Measurements from ENCODE around the gene ATF6.
"Not testable (repeated sequence)": the region's sequence is repeated elsewhere in the genome, so short reads cannot be mapped to it uniquely, and the experiment has no call there.

ATF6 gene

DNA sequence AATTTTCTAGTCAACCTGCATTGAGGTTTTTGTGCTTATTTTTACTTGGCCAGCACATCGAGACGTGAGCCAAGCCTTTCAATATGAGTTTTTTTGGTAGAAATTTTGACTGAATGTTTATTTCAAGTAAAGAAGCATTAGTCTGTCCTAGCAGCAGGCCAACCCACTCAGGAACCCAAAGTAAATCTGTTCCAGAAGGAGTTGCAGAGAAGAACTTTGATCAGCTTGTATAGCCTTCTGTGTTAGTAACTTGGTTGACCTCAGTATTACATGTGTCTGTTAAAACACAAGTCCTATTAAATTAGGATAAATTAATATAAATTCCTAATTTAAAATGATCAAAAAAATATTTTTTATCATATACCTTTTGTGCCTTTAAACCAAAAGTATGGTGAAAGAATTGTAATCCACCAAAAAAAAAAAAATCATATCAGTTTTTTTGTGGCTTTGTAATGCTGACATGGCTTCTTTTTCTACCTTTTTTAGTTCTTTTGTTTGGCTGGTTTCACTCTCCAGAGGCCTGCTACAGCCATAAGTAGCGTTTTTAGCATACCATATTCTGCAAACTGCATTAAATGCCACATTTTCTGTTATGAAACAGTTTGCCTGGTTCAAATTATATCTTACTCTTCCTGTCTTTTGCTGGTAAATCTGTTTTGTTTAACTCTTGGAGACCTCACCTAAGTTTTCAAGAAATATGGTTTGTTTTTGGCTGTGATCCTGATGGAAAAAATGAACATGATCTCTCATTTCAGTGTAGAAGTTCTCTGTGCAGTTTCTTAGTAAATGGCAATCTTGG, 39.5 kb downstream of the ATF6 start:
- Histone ChIP-seq H3K36me3 (ENCODE audit: insufficient read depth, low read length) (peaks cover 17% of the 10 kb centered on the region; the same call in 1 of the 2 replicates), H3K27ac (ENCODE audit: low read depth, low read length) (no peak overlapping the region), H3K79me2 (ENCODE audit: control insufficient read depth, insufficient read depth, low read length, unreplicated experiment) (no peaks in the 10 kb centered on the region), H3K27me3 (ENCODE audit: insufficient read depth, low read length) (no peaks in the 10 kb centered on the region), H2AFZ (ENCODE audit: low read length, unreplicated experiment) (no peak overlapping the region), H3K4me3 (ENCODE audit: low read depth, low read length) (no peak overlapping the region), H3K4me1 (ENCODE audit: control insufficient read depth, insufficient read depth, low read length, unreplicated experiment) (no peaks in the 10 kb centered on the region)

DNA sequence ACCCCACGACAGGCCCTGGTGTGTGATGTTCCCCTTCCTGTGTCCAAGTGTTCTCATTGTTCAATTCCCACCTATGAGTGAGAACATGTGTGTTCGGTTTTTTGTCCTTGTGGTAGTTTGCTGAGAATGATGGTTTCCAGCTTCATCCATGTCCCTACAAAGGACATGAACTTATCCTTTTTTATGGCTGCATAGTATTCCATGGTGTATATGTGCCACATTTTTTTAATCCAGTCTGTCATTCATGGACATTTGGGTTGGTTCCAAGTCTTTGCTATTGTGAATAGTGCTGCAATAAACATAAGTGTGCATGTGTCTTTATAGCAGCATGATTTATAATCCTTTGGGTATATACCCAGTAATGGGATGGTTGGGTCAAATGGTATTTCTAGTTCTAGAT, 43.1 kb downstream of the ATF6 start:
- peaks cover 24% of the 10 kb centered on the region; the same call in 1 of the 2 replicates for H3K36me3 ChIP-seq (ENCODE audit: insufficient read depth, low read length)
- H3K27ac ChIP-seq (ENCODE audit: low read depth, low read length); H3K4me3 ChIP-seq (ENCODE audit: low read depth, low read length); H3K27me3 ChIP-seq (ENCODE audit: insufficient read depth, low read length); H3K4me1 ChIP-seq (ENCODE audit: control insufficient read depth, insufficient read depth, low read length, unreplicated experiment); H3K79me2 ChIP-seq (ENCODE audit: control insufficient read depth, insufficient read depth, low read length, unreplicated experiment); H2AFZ ChIP-seq (ENCODE audit: low read length, unreplicated experiment): not testable (repeated sequence)

DNA sequence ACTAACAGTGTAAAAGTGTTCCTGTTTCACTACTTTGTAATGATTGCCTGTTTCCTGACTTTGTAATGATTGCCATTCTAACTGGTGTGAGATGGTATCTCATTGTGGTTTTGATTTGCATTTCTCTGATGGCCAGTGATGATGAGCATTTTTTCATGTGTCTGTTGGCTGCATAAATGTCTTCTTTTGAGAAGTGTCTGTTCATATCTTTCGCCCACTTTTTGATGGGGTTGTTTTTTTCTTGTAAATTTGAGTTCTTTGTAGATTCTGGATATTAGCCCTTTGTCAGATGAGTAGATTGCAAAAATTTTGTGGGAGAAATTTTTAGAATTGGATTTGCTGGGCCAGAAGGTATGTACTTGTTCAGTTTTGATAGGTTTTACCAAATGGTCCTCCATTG, 43.5 kb downstream of the ATF6 start:
- not testable (repeated sequence) for H3K79me2 ChIP-seq (ENCODE audit: control insufficient read depth, insufficient read depth, low read length, unreplicated experiment)

DNA sequence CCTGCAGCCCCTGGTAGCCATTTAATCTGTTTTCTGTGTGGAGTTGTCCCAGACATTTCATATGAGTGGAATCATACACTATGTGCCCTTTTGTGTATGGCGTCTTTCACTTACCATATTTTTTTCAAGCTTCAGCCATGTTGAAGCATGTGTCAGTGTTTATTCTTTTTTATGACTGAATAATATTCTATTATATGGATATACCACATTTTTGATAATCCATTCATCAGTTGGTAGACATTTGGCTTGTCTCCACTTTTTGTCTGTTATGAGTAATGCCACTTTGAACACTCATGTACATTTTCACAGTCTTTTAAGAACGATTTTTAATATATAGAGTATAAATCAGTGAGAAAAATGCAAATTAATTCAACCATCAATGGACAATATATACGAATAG, 44.7 kb downstream of the ATF6 start:
- no peak overlapping the region for H2AFZ ChIP-seq (ENCODE audit: low read length, unreplicated experiment)
- H3K27ac ChIP-seq (ENCODE audit: low read depth, low read length), result no peak overlapping the region
- H3K4me3 ChIP-seq (ENCODE audit: low read depth, low read length), result no peak overlapping the region
- no peaks in the 10 kb centered on the region for H3K4me1 ChIP-seq (ENCODE audit: control insufficient read depth, insufficient read depth, low read length, unreplicated experiment)
- no peaks in the 10 kb centered on the region for H3K79me2 ChIP-seq (ENCODE audit: control insufficient read depth, insufficient read depth, low read length, unreplicated experiment)
- peaks cover 24% of the 10 kb centered on the region; the same call in 1 of the 2 replicates for H3K36me3 ChIP-seq (ENCODE audit: insufficient read depth, low read length)
- H3K27me3 ChIP-seq (ENCODE audit: insufficient read depth, low read length), result no peaks in the 10 kb centered on the region

More for the DNA sequence above, 43.5 kb downstream of the ATF6 start:
- H3K36me3 ChIP-seq (ENCODE audit: insufficient read depth, low read length), result peaks cover 24% of the 10 kb centered on the region; the same call in 1 of the 2 replicates
- H3K27ac ChIP-seq (ENCODE audit: low read depth, low read length); H3K4me1 ChIP-seq (ENCODE audit: control insufficient read depth, insufficient read depth, low read length, unreplicated experiment); H2AFZ ChIP-seq (ENCODE audit: low read length, unreplicated experiment); H3K27me3 ChIP-seq (ENCODE audit: insufficient read depth, low read length); H3K4me3 ChIP-seq (ENCODE audit: low read depth, low read length): not testable (repeated sequence)

DNA sequence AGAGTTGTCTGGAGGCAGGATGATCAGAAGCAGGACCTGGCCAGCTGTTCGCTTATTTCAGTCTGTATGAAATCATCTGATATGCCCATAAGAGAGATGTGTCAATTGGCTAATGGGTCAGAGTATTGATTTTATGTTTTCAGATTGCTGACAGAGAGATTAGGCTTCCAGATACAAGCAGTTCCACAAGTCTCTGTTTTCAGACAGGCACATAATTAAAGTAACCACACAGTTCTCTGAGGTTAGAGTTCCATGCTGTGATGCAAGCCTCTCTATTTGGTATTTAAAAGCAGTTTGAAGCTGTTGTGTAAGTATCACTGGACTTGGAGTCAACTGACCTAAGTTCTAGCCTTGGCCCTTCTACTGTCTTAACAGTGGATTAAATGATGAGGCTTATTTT, 50.1 kb downstream of the ATF6 start:
- H3K27me3 ChIP-seq (ENCODE audit: insufficient read depth, low read length), result no peaks in the 10 kb centered on the region
- H3K4me3 ChIP-seq (ENCODE audit: low read depth, low read length), result no peak overlapping the region
- no peaks in the 10 kb centered on the region for H3K4me1 ChIP-seq (ENCODE audit: control insufficient read depth, insufficient read depth, low read length, unreplicated experiment)
- no peak overlapping the region for H3K27ac ChIP-seq (ENCODE audit: low read depth, low read length)
- no peaks in the 10 kb centered on the region for H3K79me2 ChIP-seq (ENCODE audit: control insufficient read depth, insufficient read depth, low read length, unreplicated experiment)
- H3K36me3 ChIP-seq (ENCODE audit: insufficient read depth, low read length), result 0 out of 2 replicates have a peak, but pooled peaks cover under 1% of the 10 kb centered on the region
- no peak overlapping the region for H2AFZ ChIP-seq (ENCODE audit: low read length, unreplicated experiment)

DNA sequence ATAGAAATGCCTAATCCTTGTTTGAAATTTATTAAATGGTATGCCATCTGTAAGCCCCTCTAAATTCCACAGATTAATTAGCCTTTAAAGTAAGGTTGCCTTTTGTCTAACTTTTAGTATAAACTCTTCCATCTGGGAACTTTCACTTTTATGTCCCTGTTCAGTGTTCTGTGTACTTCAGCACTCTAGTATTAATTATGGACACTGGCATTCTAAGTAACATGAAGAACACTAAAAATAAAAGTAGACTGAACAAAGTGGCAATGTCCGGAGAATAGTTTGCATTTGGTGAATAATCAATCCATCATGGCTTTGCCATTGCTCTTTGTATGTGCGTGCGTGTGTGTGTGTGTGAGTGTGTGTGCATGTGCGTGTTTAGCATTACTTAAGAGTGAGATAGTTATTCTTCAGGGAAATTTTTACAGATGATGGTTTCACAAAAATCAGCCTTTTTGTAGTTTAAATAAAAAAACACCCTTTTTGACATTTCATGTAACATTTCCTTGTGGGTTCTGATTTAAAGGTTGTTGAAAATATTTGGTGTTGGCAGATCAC, 51.1 kb downstream of the ATF6 start:
- H3K36me3 ChIP-seq (ENCODE audit: insufficient read depth, low read length), result no peaks in the 10 kb centered on the region

DNA sequence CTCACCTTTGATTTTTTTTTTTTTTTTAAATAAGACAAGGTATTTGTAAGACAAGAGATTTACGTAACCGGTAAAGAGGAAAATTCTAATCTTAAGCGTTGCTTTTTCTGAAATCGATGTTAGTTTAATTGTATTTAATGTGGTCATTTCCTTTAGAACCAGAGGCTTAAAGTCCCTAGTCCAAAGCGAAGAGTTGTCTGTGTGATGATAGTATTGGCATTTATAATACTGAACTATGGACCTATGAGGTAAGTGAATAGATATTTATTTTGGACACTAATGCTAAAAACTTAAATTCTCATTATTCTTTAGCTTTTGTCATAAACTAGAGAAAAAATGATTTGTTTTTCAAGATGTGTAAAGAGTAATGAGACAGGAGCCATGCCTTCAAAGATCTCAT, 54.8 kb downstream of the ATF6 start:
- Histone ChIP-seq H3K4me3 (ENCODE audit: low read depth, low read length) (no peak overlapping the region), H3K27me3 (ENCODE audit: insufficient read depth, low read length) (no peaks in the 10 kb centered on the region), H3K36me3 (ENCODE audit: insufficient read depth, low read length) (no peaks in the 10 kb centered on the region; the same call in 1 of the 2 replicates), H3K4me1 (ENCODE audit: control insufficient read depth, insufficient read depth, low read length, unreplicated experiment) (no peaks in the 10 kb centered on the region), H2AFZ (ENCODE audit: low read length, unreplicated experiment) (no peak overlapping the region), H3K79me2 (ENCODE audit: control insufficient read depth, insufficient read depth, low read length, unreplicated experiment) (no peaks in the 10 kb centered on the region), H3K27ac (ENCODE audit: low read depth, low read length) (no peak overlapping the region)

More for the DNA sequence above, 51.1 kb downstream of the ATF6 start:
- H3K4me3 ChIP-seq (ENCODE audit: low read depth, low read length), result no peak overlapping the region
- H2AFZ ChIP-seq (ENCODE audit: low read length, unreplicated experiment), result no peak overlapping the region
- no peaks in the 10 kb centered on the region for H3K27me3 ChIP-seq (ENCODE audit: insufficient read depth, low read length)
- H3K27ac ChIP-seq (ENCODE audit: low read depth, low read length), result no peak overlapping the region
- H3K79me2 ChIP-seq (ENCODE audit: control insufficient read depth, insufficient read depth, low read length, unreplicated experiment), result no peaks in the 10 kb centered on the region
- no peaks in the 10 kb centered on the region for H3K4me1 ChIP-seq (ENCODE audit: control insufficient read depth, insufficient read depth, low read length, unreplicated experiment)

DNA sequence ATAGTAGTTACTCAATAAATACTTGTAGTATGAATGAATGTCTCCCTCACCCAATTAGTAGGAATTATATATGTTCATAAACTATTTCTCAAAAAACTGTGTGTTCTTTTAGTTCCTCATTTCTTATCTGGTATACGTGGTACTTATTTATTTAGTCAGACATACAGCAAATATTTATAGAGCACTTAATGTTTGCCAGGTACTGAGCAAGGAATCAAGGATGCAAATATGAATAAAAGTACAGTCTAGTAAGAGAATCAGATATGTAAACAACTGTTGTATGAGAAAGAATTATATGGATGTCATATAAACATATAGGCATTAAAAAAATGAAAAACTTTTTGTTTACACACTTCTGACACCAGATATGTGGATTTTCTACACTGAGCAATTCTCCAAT, 58.5 kb downstream of the ATF6 start:
- Histone ChIP-seq H3K4me1 (ENCODE audit: control insufficient read depth, insufficient read depth, low read length, unreplicated experiment) (peaks cover 5% of the 10 kb centered on the region), H3K36me3 (ENCODE audit: insufficient read depth, low read length) (no peaks in the 10 kb centered on the region; the same call in 1 of the 2 replicates), H3K27ac (ENCODE audit: low read depth, low read length) (no peak overlapping the region), H3K79me2 (ENCODE audit: control insufficient read depth, insufficient read depth, low read length, unreplicated experiment) (no peaks in the 10 kb centered on the region), H2AFZ (ENCODE audit: low read length, unreplicated experiment) (no peak overlapping the region), H3K27me3 (ENCODE audit: insufficient read depth, low read length) (no peaks in the 10 kb centered on the region), H3K4me3 (ENCODE audit: low read depth, low read length) (no peak overlapping the region)

DNA sequence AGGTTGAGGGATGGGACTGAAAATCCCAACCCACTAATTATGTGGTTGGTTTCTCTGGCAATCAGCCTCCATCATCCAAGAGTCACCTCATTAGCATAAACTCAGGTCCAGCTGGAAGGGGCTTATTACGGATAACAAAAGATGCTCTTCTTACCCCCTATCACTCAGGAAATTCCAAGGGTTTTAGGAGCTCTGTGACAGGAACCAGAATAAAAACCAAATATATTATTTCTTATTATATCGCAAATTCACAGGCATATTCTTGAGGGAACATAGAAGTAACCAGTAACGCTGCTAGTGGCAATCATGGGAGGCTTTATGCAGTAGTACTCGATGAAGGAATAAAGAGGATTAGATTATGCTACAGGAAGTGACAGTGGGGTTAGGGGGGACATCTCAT, 59.7 kb downstream of the ATF6 start:
- H3K4me1 ChIP-seq (ENCODE audit: control insufficient read depth, insufficient read depth, low read length, unreplicated experiment), result peaks cover 5% of the 10 kb centered on the region
- H2AFZ ChIP-seq (ENCODE audit: low read length, unreplicated experiment), result no peak overlapping the region
- no peaks in the 10 kb centered on the region; the same call in 1 of the 2 replicates for H3K36me3 ChIP-seq (ENCODE audit: insufficient read depth, low read length)
- H3K27me3 ChIP-seq (ENCODE audit: insufficient read depth, low read length), result no peaks in the 10 kb centered on the region
- H3K4me3 ChIP-seq (ENCODE audit: low read depth, low read length), result no peak overlapping the region
- H3K27ac ChIP-seq (ENCODE audit: low read depth, low read length), result no peak overlapping the region
- no peaks in the 10 kb centered on the region for H3K79me2 ChIP-seq (ENCODE audit: control insufficient read depth, insufficient read depth, low read length, unreplicated experiment)

DNA sequence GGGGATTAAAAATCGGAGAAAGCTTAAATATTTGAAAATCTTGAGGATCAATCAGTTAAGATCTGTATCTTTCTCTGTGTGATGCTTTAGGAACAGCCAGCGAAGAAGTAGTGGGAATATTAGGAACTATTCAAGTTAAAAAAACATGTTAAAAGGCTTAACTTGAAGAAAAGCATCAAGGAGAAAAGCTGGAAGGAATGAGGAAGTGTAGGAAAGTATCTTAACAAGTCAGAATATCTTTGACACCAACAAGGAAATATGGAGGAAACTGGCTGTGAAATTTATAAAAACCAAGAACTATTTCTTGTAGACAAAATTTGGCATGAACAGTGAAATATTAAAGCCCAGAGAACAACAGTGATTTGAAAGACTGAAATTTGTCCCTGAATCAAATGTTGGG, 60.4 kb downstream of the ATF6 start:
- Histone ChIP-seq H3K27me3 (ENCODE audit: insufficient read depth, low read length) (no peaks in the 10 kb centered on the region), H3K27ac (ENCODE audit: low read depth, low read length) (no peak overlapping the region), H3K4me1 (ENCODE audit: control insufficient read depth, insufficient read depth, low read length, unreplicated experiment) (peaks cover 5% of the 10 kb centered on the region), H3K79me2 (ENCODE audit: control insufficient read depth, insufficient read depth, low read length, unreplicated experiment) (no peaks in the 10 kb centered on the region), H3K4me3 (ENCODE audit: low read depth, low read length) (no peak overlapping the region), H3K36me3 (ENCODE audit: insufficient read depth, low read length) (no peaks in the 10 kb centered on the region; the same call in 1 of the 2 replicates), H2AFZ (ENCODE audit: low read length, unreplicated experiment) (no peak overlapping the region)

DNA sequence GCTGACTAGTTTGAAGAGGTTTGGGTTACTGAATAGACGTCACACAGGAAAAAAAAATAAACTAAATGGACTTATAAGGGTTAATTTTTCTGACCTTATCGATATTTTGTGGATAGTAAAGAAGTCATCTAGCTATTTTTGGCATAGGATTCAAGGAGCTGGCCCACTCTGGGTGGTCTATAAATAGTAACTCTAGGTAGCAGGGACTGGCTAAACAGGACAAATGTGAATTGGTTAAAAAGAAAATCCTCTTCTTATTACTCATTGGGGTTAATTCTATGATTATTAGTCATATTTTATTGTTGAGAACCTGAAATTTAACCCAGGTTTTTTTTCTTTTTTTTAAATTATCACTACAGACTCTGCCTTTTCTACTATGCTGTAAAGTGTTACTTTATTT, 61.7 kb downstream of the ATF6 start:
- no peak overlapping the region for H3K27ac ChIP-seq (ENCODE audit: low read depth, low read length)
- no peaks in the 10 kb centered on the region for H3K79me2 ChIP-seq (ENCODE audit: control insufficient read depth, insufficient read depth, low read length, unreplicated experiment)
- H3K27me3 ChIP-seq (ENCODE audit: insufficient read depth, low read length), result no peaks in the 10 kb centered on the region
- no peak overlapping the region for H3K4me3 ChIP-seq (ENCODE audit: low read depth, low read length)
- no peaks in the 10 kb centered on the region; the same call in 1 of the 2 replicates for H3K36me3 ChIP-seq (ENCODE audit: insufficient read depth, low read length)
- H2AFZ ChIP-seq (ENCODE audit: low read length, unreplicated experiment), result no peak overlapping the region
- H3K4me1 ChIP-seq (ENCODE audit: control insufficient read depth, insufficient read depth, low read length, unreplicated experiment), result peaks cover 5% of the 10 kb centered on the region
